Measurements from ENCODE around the gene CHRNA9. TPM values are rescaled to one million over a fixed set of nuclear protein-coding genes. Genes with fewer than 3 reads are reported as not detected.
A peak's percentile ranks its signal among the peaks of the same experiment; 100 is the strongest.

Gene CHRNA9
- total and polyA plus RNA-seq, 2 of the 4 experiments (the other 2 are of a cell fraction): not detected

GRCh38 chr4:40289366-40290188 lies 45.6 kb upstream of the CHRNA9 start:
- Histone ChIP-seq H3K27ac (ENCODE audit: insufficient read depth, low read length) (no peak overlapping the region), H4K20me1 (ENCODE audit: insufficient read depth, low read length) (no peaks in the 10 kb centered on the region), H4K91ac (ENCODE audit: insufficient read depth, low read depth, low read length) (no peak overlapping the region), H3K56ac (ENCODE audit: extremely low read depth, insufficient read depth, low read length) (no peak overlapping the region), H3K36me3 (ENCODE audit: control insufficient read depth, insufficient read depth, low read length) (no peaks in the 10 kb centered on the region), H2AK5ac (ENCODE audit: low read depth, low read length) (no peak overlapping the region), H3K4me2 (ENCODE audit: low read depth, low read length) (no peak overlapping the region), H3K9me3 (ENCODE audit: control insufficient read depth, insufficient read depth, low read length) (no peaks in the 10 kb centered on the region; the same call in 1 of the 2 replicates), H2BK120ac (ENCODE audit: low read depth, low read length) (no peak overlapping the region), H3K4me3 (ENCODE audit: insufficient read depth, low read depth, low read length) (no peak overlapping the region), H4K5ac (ENCODE audit: low read depth, low read length) (no peak overlapping the region), H3K9me1 (ENCODE audit: insufficient read depth, low read length) (no peaks in the 10 kb centered on the region), H3K4ac (ENCODE audit: low read depth, low read length) (no peak overlapping the region), H3K9ac (ENCODE audit: low read depth, low read length) (no peak overlapping the region), H3K14ac (replicated peaks; ENCODE audit: low read depth, low read length) (no peak overlapping the region), H3K27me3 (ENCODE audit: control insufficient read depth, insufficient read depth, low read length) (peaks cover 12% of the 10 kb centered on the region), H3K4me1 (ENCODE audit: control insufficient read depth, insufficient read depth, low read length) (no peaks in the 10 kb centered on the region), H3K23ac (ENCODE audit: low read depth, low read length) (no peak overlapping the region), H3K18ac (ENCODE audit: low read depth, low read length) (no peak overlapping the region), H2BK5ac (ENCODE audit: low read depth, low read length, poor library complexity, severe bottlenecking) (no peak overlapping the region), H4K8ac (ENCODE audit: low read depth in 2 of 2, low read length in 2 of 2) (no peak overlapping the region), H3K79me1 (ENCODE audit: low read depth in 1 of 2, low read length in 2 of 2) (no peaks in the 10 kb centered on the region), H2AFZ (replicated peaks; ENCODE audit: low read length, poor library complexity) (peak overlapping the region; percentile 43), H2BK20ac (ENCODE audit: low read depth, low read length) (no peak overlapping the region), H2AK9ac (replicated peaks; ENCODE audit: low read depth, low read length, poor library complexity) (no peak overlapping the region), H2BK15ac (ENCODE audit: low read depth, low read length) (no peak overlapping the region)
- TF ChIP-seq MAFK (IDR thresholded peaks at IDR 0.05; ENCODE audit: low read depth, low read length): no peak
- no peak for TF ChIP-seq MAZ (IDR thresholded peaks at IDR 0.05; ENCODE audit: borderline replicate concordance, low read depth, low read length)
- TF ChIP-seq SMC3 (IDR thresholded peaks at IDR 0.05; ENCODE audit: low read depth, low read length): no peak
- TF ChIP-seq CEBPB (IDR thresholded peaks at IDR 0.05; ENCODE audit: low read depth, low read length): no peak
- no peak for TF ChIP-seq RAD21 (IDR thresholded peaks at IDR 0.05; ENCODE audit: low read length)
- TF ChIP-seq NFE2L2 (IDR thresholded peaks at IDR 0.05; ENCODE audit: low read depth, low read length): no peak
- TF ChIP-seq RFX5 (IDR thresholded peaks at IDR 0.05; ENCODE audit: low read depth, low read length): no peak
- no peak for TF ChIP-seq BHLHE40 (IDR thresholded peaks at IDR 0.05; ENCODE audit: low read depth, low read length)
- no peak for TF ChIP-seq ELK1 (IDR thresholded peaks at IDR 0.05; ENCODE audit: borderline replicate concordance, low read depth, low read length)
- no peak for TF ChIP-seq RCOR1 (IDR thresholded peaks at IDR 0.05; ENCODE audit: insufficient replicate concordance, low read length)
- TF ChIP-seq USF2 (IDR thresholded peaks at IDR 0.05; ENCODE audit: low read depth, low read length): no peak
- no peak for TF ChIP-seq MXI1 (IDR thresholded peaks at IDR 0.05; ENCODE audit: borderline replicate concordance, low read depth, low read length)
- TF ChIP-seq CTCF (conservative IDR thresholded peaks at IDR 0.05; ENCODE audit: low read depth, low read length): no peak
- TF ChIP-seq FOS (IDR thresholded peaks at IDR 0.05; ENCODE audit: low read depth, low read length): no peak
- no peak for TF ChIP-seq CHD1 (IDR thresholded peaks at IDR 0.05; ENCODE audit: low read depth, low read length)
- TF ChIP-seq POLR2A (IDR thresholded peaks at IDR 0.05; ENCODE audit: low read depth, low read length): no peak
- 47% methylated on average over 4 of the region's 7 CpGs; no CpG with 5 or more reads in 1 of the 2 experiments for WGBS, 2 experiments (ENCODE audit: extremely low coverage in 2 of 2, insufficient read length in 1 of 2)
- ATAC-seq (ENCODE audit: low read depth) (no peak), DNase-seq (peak; percentile 3)
- no TSS peak for BruUV-seq (replicated peaks)
- intact Hi-C loops (cut with micrococcal nuclease): no loop called here
- CTCF ChIA-PET: no interaction called here
- POLR2A ChIA-PET (ENCODE audit: unreplicated experiment): no interaction called here
- in situ Hi-C loops (cut with MboI; ENCODE audit: low sequenced_read_pairs): no loop called here
- dilution Hi-C loops (cut with HindIII; ENCODE audit: low sequenced_read_pairs, unreplicated experiment): no loop called here

Data from IMR-90 (cell line).